ENCODE results near the gene GDI1. TPM values are rescaled to one million over a fixed set of nuclear protein-coding genes. Genes with fewer than 3 reads are reported as not detected.

The GDI1 gene
- total RNA-seq, 1 donor from 2014 or later = 98.5 TPM

- DNase-seq (ENCODE audit: low read depth) (no peak), FAIRE-seq (no peak)
- H3K4me3 ChIP-seq (ENCODE audit: low read depth, low read length) = no peak overlapping the region
- peaks cover 5% of the 10 kb centered on the region for H3K36me3 ChIP-seq (ENCODE audit: control insufficient read depth, insufficient read depth, low read length)
- H3K27me3 ChIP-seq (ENCODE audit: control insufficient read depth, insufficient read depth, low read length) = no peaks in the 10 kb centered on the region
- TF ChIP-seq, protein P1, sequence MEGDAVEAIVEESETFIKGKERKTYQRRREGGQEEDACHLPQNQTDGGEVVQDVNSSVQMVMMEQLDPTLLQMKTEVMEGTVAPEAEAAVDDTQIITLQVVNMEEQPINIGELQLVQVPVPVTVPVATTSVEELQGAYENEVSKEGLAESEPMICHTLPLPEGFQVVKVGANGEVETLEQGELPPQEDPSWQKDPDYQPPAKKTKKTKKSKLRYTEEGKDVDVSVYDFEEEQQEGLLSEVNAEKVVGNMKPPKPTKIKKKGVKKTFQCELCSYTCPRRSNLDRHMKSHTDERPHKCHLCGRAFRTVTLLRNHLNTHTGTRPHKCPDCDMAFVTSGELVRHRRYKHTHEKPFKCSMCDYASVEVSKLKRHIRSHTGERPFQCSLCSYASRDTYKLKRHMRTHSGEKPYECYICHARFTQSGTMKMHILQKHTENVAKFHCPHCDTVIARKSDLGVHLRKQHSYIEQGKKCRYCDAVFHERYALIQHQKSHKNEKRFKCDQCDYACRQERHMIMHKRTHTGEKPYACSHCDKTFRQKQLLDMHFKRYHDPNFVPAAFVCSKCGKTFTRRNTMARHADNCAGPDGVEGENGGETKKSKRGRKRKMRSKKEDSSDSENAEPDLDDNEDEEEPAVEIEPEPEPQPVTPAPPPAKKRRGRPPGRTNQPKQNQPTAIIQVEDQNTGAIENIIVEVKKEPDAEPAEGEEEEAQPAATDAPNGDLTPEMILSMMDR (IDR thresholded peaks at IDR 0.05; ENCODE audit: insufficient read depth, low read length, severe bottlenecking) = no peak
Observed at GRCh38 chrX:154430479-154430878, 6.5 kb upstream of the GDI1 start.

GRCh38 chrX:154430916-154431315, 6.0 kb upstream of the GDI1 start:
- no peak overlapping the region for H3K4me3 ChIP-seq (ENCODE audit: low read depth, low read length)
- TF ChIP-seq, protein P1 (IDR thresholded peaks at IDR 0.05; ENCODE audit: insufficient read depth, low read length, severe bottlenecking) = no peak
- FAIRE-seq (peak; percentile 36), DNase-seq (ENCODE audit: low read depth) (no peak)
- H3K36me3 ChIP-seq (ENCODE audit: control insufficient read depth, insufficient read depth, low read length) = peaks cover 7% of the 10 kb centered on the region
- no peaks in the 10 kb centered on the region for H3K27me3 ChIP-seq (ENCODE audit: control insufficient read depth, insufficient read depth, low read length)

- TF ChIP-seq, protein P1 (IDR thresholded peaks at IDR 0.05; ENCODE audit: insufficient read depth, low read length, severe bottlenecking) = no peak
- FAIRE-seq = no peak
- no peak overlapping the region for H3K4me3 ChIP-seq (ENCODE audit: low read depth, low read length)
Observed at GRCh38 chrX:154431341-154431740, 5.6 kb upstream of the GDI1 start.

GRCh38 chrX:154432210-154432609, 4.7 kb upstream of the GDI1 start:
- Histone ChIP-seq H3K4me3 (ENCODE audit: low read depth, low read length) (no peak overlapping the region), H3K27me3 (ENCODE audit: control insufficient read depth, insufficient read depth, low read length) (no peaks in the 10 kb centered on the region), H3K36me3 (ENCODE audit: control insufficient read depth, insufficient read depth, low read length) (peaks cover 7% of the 10 kb centered on the region)
- DNase-seq (ENCODE audit: low read depth) = no peak
- FAIRE-seq = no peak
- TF ChIP-seq, protein P1 (IDR thresholded peaks at IDR 0.05; ENCODE audit: insufficient read depth, low read length, severe bottlenecking) = no peak

More at GRCh38 chrX:154431341-154431740, 5.6 kb upstream of the GDI1 start:
- H3K36me3 ChIP-seq (ENCODE audit: control insufficient read depth, insufficient read depth, low read length) = peaks cover 7% of the 10 kb centered on the region
- no peaks in the 10 kb centered on the region for H3K27me3 ChIP-seq (ENCODE audit: control insufficient read depth, insufficient read depth, low read length)
- no peak for DNase-seq (ENCODE audit: low read depth)

- Histone ChIP-seq H3K36me3 (ENCODE audit: control insufficient read depth, insufficient read depth, low read length) (peaks cover 7% of the 10 kb centered on the region), H3K27me3 (ENCODE audit: control insufficient read depth, insufficient read depth, low read length) (no peaks in the 10 kb centered on the region), H3K4me3 (ENCODE audit: low read depth, low read length) (no peak overlapping the region)
- DNase-seq (ENCODE audit: low read depth) (no peak), FAIRE-seq (no peak)
- TF ChIP-seq, protein P1 (IDR thresholded peaks at IDR 0.05; ENCODE audit: insufficient read depth, low read length, severe bottlenecking) = no peak
Observed at GRCh38 chrX:154433605-154434004, 3.3 kb upstream of the GDI1 start.
